Mesenchymal stem cell (in vitro differentiated cells and primary cell): ENCODE data around the gene LAMC3.
A peak's percentile ranks its signal among the peaks of the same experiment; 100 is the strongest.

Experiments used
- DNase-seq: peaks from one replicate; pipeline ENCODE4 v3.0.0-alpha.2; 2013
- H2AFZ ChIP-seq: one replicate; pipeline ENCODE4 v1.6.1; 2013; ENCODE audit warnings: low read depth, mild to moderate bottlenecking, control low read depth, inconsistent platforms, low read length, moderate library complexity
- H2AK5ac ChIP-seq: 2 replicates; pipeline ENCODE4 v1.6.1; 2013; ENCODE audit warnings: low read length, moderate library complexity, mild to moderate bottlenecking, inconsistent platforms; ENCODE audit not compliant: severe bottlenecking
- H2BK120ac ChIP-seq: one replicate; pipeline ENCODE4 v1.6.1; 2013; ENCODE audit warnings: low read depth, mild to moderate bottlenecking, inconsistent platforms, low read length, moderate library complexity
- H2BK12ac ChIP-seq, 2 experiments: one replicate each; pipeline ENCODE4 v1.6.1; 2013; ENCODE audit warnings: inconsistent platforms in 2 of 2, low read length in 2 of 2, mild to moderate bottlenecking in 2 of 2, moderate library complexity in 2 of 2, control low read depth in 1 of 2
- H2BK15ac ChIP-seq: one replicate; pipeline ENCODE4 v1.6.1; 2013; ENCODE audit warnings: mild to moderate bottlenecking, low read depth, inconsistent platforms; ENCODE audit not compliant: poor library complexity, severe bottlenecking
- H2BK5ac ChIP-seq: 2 replicates; pipeline ENCODE4 v1.6.1; 2013; ENCODE audit warnings: low read depth, mild to moderate bottlenecking, low read length, control low read depth, inconsistent platforms; ENCODE audit not compliant: poor library complexity, severe bottlenecking
- H3K14ac ChIP-seq, 2 experiments: one replicate each; pipeline ENCODE4 v1.6.1; 2013; ENCODE audit warnings: inconsistent platforms in 2 of 2, low read length in 2 of 2, control low read depth in 1 of 2, mild to moderate bottlenecking in 1 of 2, moderate library complexity in 1 of 2
- H3K18ac ChIP-seq, 2 experiments: one replicate each; pipeline ENCODE4 v1.6.1; 2013; ENCODE audit warnings: inconsistent platforms in 2 of 2, low read length in 2 of 2, control low read depth in 1 of 2, low read depth in 1 of 2, mild to moderate bottlenecking in 1 of 2
- H3K23ac ChIP-seq, 2 experiments: one replicate each; pipeline ENCODE4 v1.6.1; 2013; ENCODE audit warnings: inconsistent platforms in 2 of 2, low read length in 2 of 2, mild to moderate bottlenecking in 2 of 2, moderate library complexity in 2 of 2, control low read depth in 1 of 2
- H3K27ac ChIP-seq: 2 replicates; pipeline ENCODE4 v1.5.1; 2013; ENCODE audit warnings: mild to moderate bottlenecking, moderate library complexity, low read length, control low read depth, inconsistent platforms; ENCODE audit not compliant: poor library complexity, severe bottlenecking
- H3K27me3 ChIP-seq, 2 experiments: 2 replicates each; pipeline versions ENCODE4 v1.6.1 to v1.7.0; 2013; ENCODE audit warnings: low read length in 2 of 2, mild to moderate bottlenecking in 2 of 2, moderate library complexity in 2 of 2, control low read depth in 1 of 2, inconsistent platforms in 1 of 2; ENCODE audit not compliant: control insufficient read depth in 1 of 2, insufficient read depth in 1 of 2
- H3K36me3 ChIP-seq, 2 experiments: 2 replicates each; pipeline versions ENCODE4 v1.6.1 to v1.7.0; 2013; ENCODE audit warnings: low read length in 2 of 2, control low read depth in 1 of 2, inconsistent platforms in 1 of 2, low read depth in 1 of 2, mild to moderate bottlenecking in 1 of 2; ENCODE audit not compliant: insufficient read depth in 2 of 2, control insufficient read depth in 1 of 2
- H3K4ac ChIP-seq, 2 experiments: one replicate each; pipeline ENCODE4 v1.6.1; 2013; ENCODE audit warnings: inconsistent platforms in 2 of 2, low read length in 2 of 2, mild to moderate bottlenecking in 2 of 2, moderate library complexity in 2 of 2, control low read depth in 1 of 2, low read depth in 1 of 2
- H3K4me1 ChIP-seq: 2 replicates; pipeline ENCODE4 v1.6.1; 2013; ENCODE audit warnings: low read depth, low read length, control low read depth; ENCODE audit not compliant: control insufficient read depth, insufficient read depth
- H3K4me2 ChIP-seq: 2 replicates; pipeline ENCODE4 v1.6.1; 2013; ENCODE audit warnings: low read length, mild to moderate bottlenecking, inconsistent platforms; ENCODE audit not compliant: poor library complexity, severe bottlenecking
- H3K4me3 ChIP-seq, 2 experiments: 2 replicates each; pipeline versions ENCODE4 v1.5.1 to v1.7.0; 2013; ENCODE audit warnings: low read length in 2 of 2, mild to moderate bottlenecking in 2 of 2, control low read depth in 1 of 2, low read depth in 1 of 2; ENCODE audit not compliant: insufficient read depth in 1 of 2
- H3K79me1 ChIP-seq: replicated peaks from 2 replicates; pipeline ENCODE4 v1.6.1; 2013; ENCODE audit warnings: mild to moderate bottlenecking, control low read depth, low read length, inconsistent platforms; ENCODE audit not compliant: poor library complexity, severe bottlenecking
- H3K9ac ChIP-seq: 2 replicates; pipeline ENCODE4 v1.7.0; 2013; ENCODE audit warnings: mild to moderate bottlenecking, low read length, moderate library complexity
- H3K9me3 ChIP-seq: 2 replicates; pipeline ENCODE4 v1.7.0; 2013; ENCODE audit warnings: mild to moderate bottlenecking, low read length; ENCODE audit not compliant: control insufficient read depth
- H4K8ac ChIP-seq: one replicate; pipeline ENCODE4 v1.6.1; 2013; ENCODE audit warnings: inconsistent platforms, mild to moderate bottlenecking, low read length, moderate library complexity
- H4K91ac ChIP-seq: one replicate; pipeline ENCODE4 v1.6.1; 2013; ENCODE audit warnings: mild to moderate bottlenecking, low read length, inconsistent platforms
- WGBS: methylation state at CpG from one replicate; pipeline ENCODE4 v1.1.7; 2013; ENCODE audit warnings: mixed read lengths; 5-methylcytosine and 5-hydroxymethylcytosine counted together

The LAMC3 gene

GRCh38 chr9:130971294-130971849 lies 37.6 kb upstream of the LAMC3 start:
- no peak overlapping the region for H4K8ac ChIP-seq
- H2BK5ac ChIP-seq: no peak overlapping the region
- no peaks in the 10 kb centered on the region for H3K36me3 ChIP-seq
- no peak overlapping the region for H2AFZ ChIP-seq
- no peaks in the 10 kb centered on the region for H3K4me1 ChIP-seq
- H4K91ac ChIP-seq: no peak overlapping the region
- H2BK120ac ChIP-seq: no peak overlapping the region
- no peak overlapping the region for H3K4ac ChIP-seq
- no peak overlapping the region for H2BK12ac ChIP-seq
- H3K4me2 ChIP-seq: no peak overlapping the region
- H2BK15ac ChIP-seq: no peak overlapping the region
- no peak overlapping the region for H2AK5ac ChIP-seq
- no peak overlapping the region for H3K14ac ChIP-seq
- H3K27ac ChIP-seq: no peak overlapping the region
- no peak overlapping the region for H3K23ac ChIP-seq
- H3K18ac ChIP-seq: no peak overlapping the region
- no peak overlapping the region for H3K4me3 ChIP-seq
- H3K27me3 ChIP-seq: peaks cover 29 to 53% of the 10 kb centered on the region in 2 experiments
- 75% methylated on average over 12 of the region's 12 CpGs for WGBS
- no peaks in the 10 kb centered on the region for H3K9me3 ChIP-seq
- H3K79me1 ChIP-seq: no peaks in the 10 kb centered on the region
- DNase-seq: no peak
- no peak overlapping the region for H3K9ac ChIP-seq

- Histone ChIP-seq H3K4ac (no peak overlapping the region), H2AK5ac (no peak overlapping the region), H3K18ac (no peak overlapping the region), H3K4me1 (no peaks in the 10 kb centered on the region), H2BK15ac (no peak overlapping the region), H4K91ac (no peak overlapping the region), H2BK12ac (no peak overlapping the region), H2BK120ac (no peak overlapping the region), H3K4me3 (no peak overlapping the region), H4K8ac (no peak overlapping the region), H3K79me1 (no peaks in the 10 kb centered on the region), H2AFZ (no peak overlapping the region), H3K9me3 (no peaks in the 10 kb centered on the region), H3K14ac (no peak overlapping the region), H3K36me3 (no peaks in the 10 kb centered on the region), H3K27me3 (peaks cover 29 to 62% of the 10 kb centered on the region in 2 experiments), H2BK5ac (no peak overlapping the region), H3K27ac (no peak overlapping the region), H3K23ac (no peak overlapping the region), H3K9ac (no peak overlapping the region), H3K4me2 (no peak overlapping the region)
- no peak for DNase-seq
- WGBS: 86% methylated on average over 5 of the region's 6 CpGs
Measured at GRCh38 chr9:130972277-130972956, 36.6 kb upstream of the LAMC3 start.

- Histone ChIP-seq H3K4me2 (no peak overlapping the region), H3K79me1 (no peaks in the 10 kb centered on the region)
Measured at GRCh38 chr9:130972957-130973685, 35.9 kb upstream of the LAMC3 start.

GRCh38 chr9:130973686-130974281 lies 35.2 kb upstream of the LAMC3 start:
- no peak for DNase-seq
- no peak overlapping the region for H3K23ac ChIP-seq
- no peak overlapping the region for H3K18ac ChIP-seq
- H3K4me2 ChIP-seq: no peak overlapping the region
- no peak overlapping the region for H3K4ac ChIP-seq
- H2AFZ ChIP-seq: no peak overlapping the region
- no peak overlapping the region for H2BK5ac ChIP-seq
- H4K8ac ChIP-seq: no peak overlapping the region
- 75% methylated on average over 21 of the region's 21 CpGs for WGBS
- no peak overlapping the region for H2BK15ac ChIP-seq
- peaks cover 29 to 68% of the 10 kb centered on the region in 2 experiments for H3K27me3 ChIP-seq
- no peak overlapping the region for H3K9ac ChIP-seq
- H3K4me3 ChIP-seq: no peak overlapping the region
- H2BK120ac ChIP-seq: no peak overlapping the region
- H2BK12ac ChIP-seq: no peak overlapping the region
- no peak overlapping the region for H2AK5ac ChIP-seq
- H3K27ac ChIP-seq: no peak overlapping the region
- H3K9me3 ChIP-seq: no peaks in the 10 kb centered on the region
- no peaks in the 10 kb centered on the region for H3K4me1 ChIP-seq
- H4K91ac ChIP-seq: no peak overlapping the region
- H3K79me1 ChIP-seq: no peaks in the 10 kb centered on the region
- no peaks in the 10 kb centered on the region for H3K36me3 ChIP-seq
- H3K14ac ChIP-seq: peak overlapping the region in 1 of 2 experiments; percentile 31

More at GRCh38 chr9:130972957-130973685, 35.9 kb upstream of the LAMC3 start:
- Histone ChIP-seq H3K4me1 (no peaks in the 10 kb centered on the region), H3K9me3 (no peaks in the 10 kb centered on the region), H4K8ac (no peak overlapping the region), H3K9ac (no peak overlapping the region), H3K18ac (no peak overlapping the region), H3K4ac (no peak overlapping the region), H3K4me3 (no peak overlapping the region), H3K27me3 (peaks cover 29 to 68% of the 10 kb centered on the region in 2 experiments), H3K23ac (no peak overlapping the region), H3K36me3 (no peaks in the 10 kb centered on the region), H2AFZ (no peak overlapping the region), H3K27ac (no peak overlapping the region), H4K91ac (no peak overlapping the region), H2BK5ac (no peak overlapping the region), H2BK120ac (no peak overlapping the region), H2AK5ac (no peak overlapping the region), H2BK12ac (no peak overlapping the region), H2BK15ac (no peak overlapping the region), H3K14ac (no peak overlapping the region)
- WGBS: 81% methylated on average over 19 of the region's 19 CpGs
- no peak for DNase-seq
